HG03565 (cell line): ENCODE results near the gene TEX51.

ENCODE experiments used
- ATAC-seq: cut with Tn5 transposase; IDR thresholded peaks from one replicate; pipeline ENCODE4 v1.9.1; 2021; ENCODE audit warnings: mild to moderate bottlenecking, moderate library complexity; ENCODE audit not compliant: unreplicated experiment

Gene TEX51

DNA sequence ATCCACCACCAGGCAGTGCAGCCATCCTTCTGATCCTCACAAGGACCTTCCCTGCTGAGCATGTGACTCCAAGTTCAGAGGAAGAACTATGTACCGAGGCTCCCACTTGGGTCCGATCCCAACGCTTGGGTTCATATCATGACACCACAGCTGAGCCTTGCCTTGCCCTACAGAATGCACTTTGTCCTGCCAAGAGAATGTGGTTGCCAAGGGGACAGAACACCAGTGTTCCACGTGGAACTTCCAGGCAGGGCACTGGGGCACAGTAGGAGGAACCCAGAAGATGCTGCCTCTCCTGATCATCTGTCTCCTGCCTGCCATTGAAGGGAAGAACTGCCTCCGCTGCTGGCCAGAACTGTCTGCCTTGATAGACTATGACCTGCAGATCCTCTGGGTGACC lies at the start of gene TEX51:
Gene TEX51, plus strand, starts transcription at position 255 of the 400 bp plus-strand sequence. Its CDS starts 29 bp downstream, at position 284.
- no peak for ATAC-seq

GRCh38 chr2:126849054-126849453 lies 49.6 kb upstream of the TEX51 start:
- ATAC-seq, result no peak

DNA sequence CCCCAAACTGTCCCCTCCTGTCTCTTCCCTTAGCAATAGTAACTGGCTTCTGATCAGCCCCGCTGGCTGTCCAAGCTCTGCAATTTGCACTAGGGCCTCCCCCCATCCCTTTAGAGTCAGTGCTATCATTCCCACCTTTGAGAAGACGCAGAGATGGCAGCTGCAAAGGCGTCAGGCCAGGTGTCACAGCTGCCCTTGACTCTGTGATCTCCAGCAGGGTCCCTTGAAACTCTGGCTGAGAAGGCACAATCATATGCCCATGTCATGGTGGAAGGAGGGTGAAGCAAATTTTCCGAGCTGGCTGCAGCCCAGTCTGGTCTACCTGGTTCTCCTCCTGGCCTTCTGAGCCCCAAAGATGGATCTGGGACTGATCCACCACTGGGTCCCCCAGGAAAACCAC lies 49.2 kb upstream of the TEX51 start:
- ATAC-seq, result no peak

DNA sequence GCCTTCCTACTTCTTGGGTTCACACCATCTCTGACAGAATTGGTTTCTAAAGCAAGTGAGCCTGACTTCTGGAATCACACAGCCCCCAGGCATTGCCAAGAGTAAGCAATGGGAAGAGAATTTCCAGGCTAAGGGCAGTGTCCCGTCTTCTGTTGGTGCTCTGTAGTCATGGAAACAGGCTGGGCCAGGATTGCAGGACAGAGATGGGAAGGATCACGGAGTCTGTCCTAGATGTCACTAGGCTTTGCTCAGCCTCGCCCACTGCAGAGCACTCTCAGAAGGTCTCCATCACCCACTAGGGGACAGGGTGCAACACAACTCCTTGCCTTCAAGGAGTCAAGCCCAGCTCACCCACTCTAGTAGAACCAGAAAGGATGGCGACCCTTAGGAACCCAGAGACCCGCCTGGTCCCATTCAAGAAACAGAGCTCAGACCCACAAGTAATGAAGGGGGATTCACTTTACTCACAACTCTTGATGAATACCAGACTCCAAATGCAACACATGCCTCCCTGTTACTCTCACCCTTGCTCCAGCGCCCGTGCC lies 48.6 kb upstream of the TEX51 start:
- no peak for ATAC-seq

- no peak for ATAC-seq
Observed at GRCh38 chr2:126850940-126851339, 47.8 kb upstream of the TEX51 start.

DNA sequence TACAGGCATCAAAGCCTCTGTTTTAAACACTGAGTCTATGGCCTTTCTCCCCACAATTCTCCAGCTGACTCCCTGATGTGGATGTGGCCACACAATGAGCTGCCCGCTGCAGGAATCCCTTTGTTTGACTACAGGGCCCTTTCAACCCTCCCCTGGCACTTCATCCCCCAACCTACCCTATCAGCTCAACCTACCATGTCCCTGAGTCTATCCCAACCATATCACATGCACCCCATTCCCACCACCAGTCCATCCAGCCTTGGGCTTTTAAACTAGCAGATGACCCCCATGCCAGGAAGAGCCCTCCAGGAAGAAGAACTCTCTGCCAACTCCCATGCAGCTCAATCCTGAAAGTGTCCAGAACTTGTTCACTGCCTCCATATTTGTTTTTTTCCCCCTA lies 46.9 kb upstream of the TEX51 start:
- ATAC-seq, result no peak

DNA sequence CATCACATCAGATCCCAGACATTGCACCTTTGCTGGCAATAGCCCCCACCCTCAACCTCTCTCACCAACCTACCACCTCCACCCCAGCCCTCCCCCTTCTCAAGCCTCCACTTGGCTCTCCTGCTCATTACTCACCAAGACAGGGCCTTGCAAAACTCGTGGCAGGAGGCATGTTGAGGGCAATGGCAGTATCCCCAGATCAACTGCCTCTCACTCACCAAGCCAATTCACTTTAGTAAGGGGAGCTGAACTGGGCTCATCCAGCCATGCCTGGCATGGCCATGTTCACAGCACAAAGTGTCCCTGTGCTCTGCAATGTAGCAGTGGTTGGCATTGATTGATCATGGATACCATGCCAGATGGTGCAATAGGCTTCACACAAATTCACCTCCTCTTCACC lies 46.3 kb upstream of the TEX51 start:
- ATAC-seq, result no peak

DNA sequence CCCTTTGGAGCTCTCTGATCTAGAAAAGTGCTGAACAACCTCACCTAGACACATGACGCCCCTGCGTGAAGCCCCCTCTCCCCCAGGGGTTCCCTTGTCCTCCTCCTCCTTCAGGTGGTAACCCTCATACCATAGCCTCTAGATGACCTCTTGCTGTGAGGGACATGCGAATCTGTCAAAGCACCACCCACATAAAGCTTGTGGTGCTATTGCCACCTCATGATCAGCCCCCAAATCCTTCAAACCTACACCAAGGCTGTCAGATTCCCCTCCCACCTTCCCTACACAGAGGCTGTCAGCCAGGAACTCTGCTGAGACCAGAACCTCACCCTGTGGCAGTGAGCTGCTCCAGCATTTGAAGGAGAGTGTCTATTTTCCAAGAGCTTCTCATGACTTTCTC lies 43.1 kb upstream of the TEX51 start:
- no peak for ATAC-seq

DNA sequence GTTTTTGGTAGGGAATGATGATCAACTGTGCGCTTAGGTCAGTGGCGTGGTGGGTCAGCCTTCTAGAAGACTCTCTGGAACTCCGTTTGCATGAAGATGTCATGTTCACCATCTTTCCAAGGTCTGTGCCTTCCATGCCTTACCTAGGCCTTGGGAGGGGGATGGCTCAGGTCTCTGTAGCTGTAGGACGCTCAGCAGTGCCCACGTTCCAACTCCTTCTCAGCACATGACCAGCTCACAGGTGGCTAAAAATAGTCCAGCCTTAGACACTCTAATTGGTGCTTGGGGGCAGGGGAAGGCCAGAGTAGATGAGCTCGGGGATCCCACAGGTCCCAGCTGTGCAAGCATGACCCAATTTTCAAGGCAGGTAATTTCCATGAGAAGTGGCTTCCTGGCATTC lies 42.3 kb upstream of the TEX51 start:
- ATAC-seq, result no peak

DNA sequence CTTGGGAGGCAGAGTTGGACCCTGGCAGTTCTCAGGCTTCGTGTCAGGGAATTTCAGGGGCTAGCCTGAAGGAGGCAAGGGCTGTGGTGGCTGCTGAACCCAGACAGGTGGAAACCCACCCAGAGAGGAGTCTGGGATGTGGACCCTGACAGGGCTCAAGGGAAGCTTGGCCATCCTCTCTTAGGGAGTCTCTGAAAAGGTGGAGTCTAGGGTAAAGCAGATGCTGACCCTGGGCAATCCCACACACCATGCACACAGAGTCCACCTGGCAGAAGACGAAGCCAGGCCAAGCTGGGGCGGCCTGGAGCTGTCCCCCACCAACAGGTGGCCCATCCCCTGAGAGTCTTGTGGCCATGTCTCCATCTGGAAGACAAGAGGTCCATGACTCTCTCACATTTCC lies 41.2 kb upstream of the TEX51 start:
- no peak for ATAC-seq

DNA sequence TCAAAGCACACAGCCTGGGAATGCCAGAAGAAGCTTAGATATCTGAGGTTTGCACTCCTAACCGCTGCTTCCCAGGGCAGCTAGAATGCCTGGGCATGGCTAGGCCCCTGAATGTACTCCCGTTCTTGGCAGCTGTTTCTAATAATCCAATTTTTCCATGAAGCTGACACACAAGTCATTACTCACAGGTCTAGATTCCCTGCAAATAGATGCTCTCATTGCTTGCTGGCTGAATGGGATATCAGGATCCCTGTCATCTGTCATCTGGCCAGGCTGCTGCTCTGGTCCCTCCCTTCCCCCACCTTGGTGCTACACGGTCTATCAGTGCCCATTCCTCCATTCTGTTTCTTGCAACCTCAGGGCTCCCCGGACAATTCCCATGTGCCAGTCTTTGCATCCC lies 40.7 kb upstream of the TEX51 start:
- ATAC-seq, result no peak

GRCh38 chr2:126858436-126858835 lies 40.3 kb upstream of the TEX51 start:
- ATAC-seq, result no peak

DNA sequence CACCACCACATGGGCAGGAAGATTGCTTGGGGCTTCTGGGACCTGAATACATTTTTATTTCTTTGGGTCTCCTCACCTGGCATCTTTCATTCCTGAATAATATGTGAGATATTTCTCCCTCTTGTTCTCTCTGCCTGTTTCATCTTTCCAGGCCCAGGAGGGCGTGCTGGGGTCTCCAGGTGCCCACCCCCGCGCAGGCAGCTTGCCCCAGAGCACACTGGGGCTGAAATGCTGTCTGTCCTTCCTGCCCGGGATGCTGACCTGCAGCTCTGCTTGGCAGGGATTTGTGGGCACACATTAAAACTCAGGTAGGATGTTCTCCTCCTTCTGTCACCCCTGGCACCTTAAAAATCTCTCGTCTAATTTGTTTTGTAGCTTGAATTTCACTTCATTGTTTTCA lies 39.7 kb upstream of the TEX51 start:
- ATAC-seq, result no peak

DNA sequence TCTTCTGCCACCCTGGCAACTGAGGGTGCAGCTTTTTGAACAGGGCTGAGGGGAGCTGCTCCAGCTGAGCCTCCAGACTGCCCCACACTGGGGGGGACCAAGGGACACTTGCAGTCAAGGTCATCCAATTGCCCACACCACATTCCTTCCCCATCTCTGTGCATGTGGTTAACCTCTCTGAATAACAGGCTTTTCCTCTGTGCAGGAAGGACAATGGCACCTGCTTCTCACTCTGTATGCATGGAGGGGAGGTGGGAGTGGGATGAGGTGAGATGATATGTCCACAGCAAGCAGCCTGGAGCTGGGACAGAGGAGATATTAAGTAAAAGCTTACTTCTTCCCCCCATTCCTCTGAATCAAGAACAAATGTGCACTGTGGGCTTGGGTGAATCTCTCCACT lies 39.1 kb upstream of the TEX51 start:
- ATAC-seq, result no peak

GRCh38 chr2:126860385-126860784 lies 38.3 kb upstream of the TEX51 start:
- no peak for ATAC-seq

GRCh38 chr2:126862730-126863129 lies 36.0 kb upstream of the TEX51 start:
- ATAC-seq, result no peak

GRCh38 chr2:126863336-126864015 lies 35.2 kb upstream of the TEX51 start:
- ATAC-seq, result no peak

DNA sequence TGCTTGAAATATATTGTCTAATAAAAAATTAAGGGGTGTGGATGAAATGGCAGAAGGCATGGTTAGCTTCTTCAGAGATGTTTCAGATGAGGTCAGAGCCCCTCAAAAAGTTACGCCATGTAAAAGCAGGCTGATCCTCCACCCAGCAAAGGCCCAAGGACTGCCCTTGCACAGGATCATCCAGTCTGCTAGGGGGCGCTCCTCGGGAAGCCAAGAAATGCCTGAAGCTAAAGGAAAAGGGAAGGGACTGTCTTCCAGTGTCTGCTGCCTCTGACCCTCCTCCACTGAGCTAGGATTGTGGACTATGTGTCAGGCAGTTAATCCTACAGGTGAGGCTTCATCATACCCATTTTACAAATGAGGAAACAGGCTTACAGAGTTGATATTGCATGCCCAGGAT lies 33.8 kb upstream of the TEX51 start:
- no peak for ATAC-seq

- no peak for ATAC-seq
Observed at GRCh38 chr2:126866451-126866850, 32.2 kb upstream of the TEX51 start.

GRCh38 chr2:126874961-126875360 lies 23.7 kb upstream of the TEX51 start:
- ATAC-seq, result no peak

DNA sequence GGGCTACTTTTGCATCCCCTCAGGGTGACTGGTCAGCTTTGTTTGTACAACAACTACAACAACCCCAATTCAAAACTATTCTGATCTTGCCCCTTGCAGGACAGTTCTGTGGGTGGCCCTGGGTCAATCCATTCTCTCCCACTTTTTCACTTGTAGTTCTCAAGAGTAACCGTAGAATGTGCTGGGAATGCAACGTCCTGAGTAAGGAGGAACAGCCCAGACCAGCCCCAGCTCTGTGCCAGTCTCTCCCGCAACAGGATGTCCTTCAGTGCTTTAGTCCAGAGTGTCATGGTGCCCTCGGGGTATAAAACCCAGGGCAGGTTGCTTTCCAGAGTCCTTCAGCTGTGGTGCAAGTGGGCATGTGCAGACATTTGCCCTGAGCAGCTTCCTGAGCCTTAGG lies 22.1 kb upstream of the TEX51 start:
- ATAC-seq, result no peak

DNA sequence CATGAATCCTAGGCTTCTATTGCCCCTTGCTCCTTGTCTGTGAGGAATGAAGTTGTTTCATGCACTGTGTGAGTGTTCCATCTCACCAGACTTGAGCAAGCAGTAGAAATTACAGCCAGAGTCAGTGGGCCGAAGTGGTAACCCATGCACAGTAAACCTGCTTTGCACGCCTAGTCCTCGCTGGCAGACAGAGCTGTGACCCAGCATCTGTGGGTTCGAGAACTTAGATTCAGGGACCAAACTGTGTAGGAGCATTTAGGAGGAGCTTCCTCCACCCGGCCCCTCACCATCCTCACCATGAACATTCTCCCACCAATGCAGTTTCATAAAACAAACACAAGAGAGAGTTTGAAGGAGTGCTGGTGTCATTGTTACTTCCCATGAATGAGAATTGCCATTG lies 21.6 kb upstream of the TEX51 start:
- no peak for ATAC-seq
